ENCODE measurements around the gene SPOP. TPM values are rescaled to one million over a fixed set of nuclear protein-coding genes. Genes with fewer than 3 reads are reported as not detected.

Gene SPOP
- total RNA-seq, 1 donor from 2014 or later: 48.6 TPM

DNA sequence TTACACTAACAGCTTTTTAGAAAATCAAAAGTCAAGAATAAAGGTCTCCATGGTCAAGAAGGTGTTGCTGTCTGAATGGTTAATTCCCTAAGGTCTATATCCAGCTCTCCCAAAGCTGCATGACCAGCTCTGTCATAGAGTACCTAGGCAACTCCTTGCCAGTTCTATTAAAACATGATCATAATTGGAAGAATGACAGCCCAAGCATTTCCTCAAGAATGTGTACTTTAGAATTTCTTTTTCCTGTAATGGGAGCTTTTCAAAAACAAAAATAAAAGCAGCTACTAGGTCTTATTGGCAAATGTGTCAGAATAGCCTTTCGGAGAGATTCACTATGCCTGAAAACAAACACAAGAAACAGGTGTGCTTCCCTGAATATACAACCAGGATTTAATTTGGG lies 7.9 kb downstream of the SPOP start:
- no peak overlapping the region for H2AFZ ChIP-seq (ENCODE audit: low read depth, low read length)
- no peak overlapping the region for H3K9ac ChIP-seq (ENCODE audit: low read length)
- no peak for DNase-seq (ENCODE audit: low read depth)
- peaks cover 4% of the 10 kb centered on the region for H3K4me1 Mint-ChIP-seq (ENCODE audit: low read depth, unreplicated experiment)
- peaks cover 64% of the 10 kb centered on the region for H4K20me1 ChIP-seq (ENCODE audit: insufficient read depth, low read length)
- no peaks in the 10 kb centered on the region for H3K27me3 ChIP-seq (ENCODE audit: insufficient read depth, low read length)
- peaks cover 3% of the 10 kb centered on the region for H3K36me3 Mint-ChIP-seq (ENCODE audit: low read depth, unreplicated experiment)
- no peak overlapping the region for H3K27ac Mint-ChIP-seq (ENCODE audit: unreplicated experiment)
- H3K36me3 ChIP-seq (ENCODE audit: insufficient read depth, low read length): no peaks in the 10 kb centered on the region
- no peak overlapping the region for H3K4me2 ChIP-seq (ENCODE audit: low read length)
- no peaks in the 10 kb centered on the region for H3K9me3 Mint-ChIP-seq (ENCODE audit: unreplicated experiment)
- H3K4me3 ChIP-seq (ENCODE audit: insufficient read depth, low read depth, low read length): no peak overlapping the region
- H3K9me3 ChIP-seq (ENCODE audit: insufficient read depth, low read depth, low read length): no peaks in the 10 kb centered on the region
- TF ChIP-seq EZH2 (IDR thresholded peaks at IDR 0.05; ENCODE audit: insufficient read depth, low read length): no peak
- TF ChIP-seq, protein P1, sequence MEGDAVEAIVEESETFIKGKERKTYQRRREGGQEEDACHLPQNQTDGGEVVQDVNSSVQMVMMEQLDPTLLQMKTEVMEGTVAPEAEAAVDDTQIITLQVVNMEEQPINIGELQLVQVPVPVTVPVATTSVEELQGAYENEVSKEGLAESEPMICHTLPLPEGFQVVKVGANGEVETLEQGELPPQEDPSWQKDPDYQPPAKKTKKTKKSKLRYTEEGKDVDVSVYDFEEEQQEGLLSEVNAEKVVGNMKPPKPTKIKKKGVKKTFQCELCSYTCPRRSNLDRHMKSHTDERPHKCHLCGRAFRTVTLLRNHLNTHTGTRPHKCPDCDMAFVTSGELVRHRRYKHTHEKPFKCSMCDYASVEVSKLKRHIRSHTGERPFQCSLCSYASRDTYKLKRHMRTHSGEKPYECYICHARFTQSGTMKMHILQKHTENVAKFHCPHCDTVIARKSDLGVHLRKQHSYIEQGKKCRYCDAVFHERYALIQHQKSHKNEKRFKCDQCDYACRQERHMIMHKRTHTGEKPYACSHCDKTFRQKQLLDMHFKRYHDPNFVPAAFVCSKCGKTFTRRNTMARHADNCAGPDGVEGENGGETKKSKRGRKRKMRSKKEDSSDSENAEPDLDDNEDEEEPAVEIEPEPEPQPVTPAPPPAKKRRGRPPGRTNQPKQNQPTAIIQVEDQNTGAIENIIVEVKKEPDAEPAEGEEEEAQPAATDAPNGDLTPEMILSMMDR (IDR thresholded peaks at IDR 0.05; ENCODE audit: insufficient read depth, low read depth, low read length): no peak
- no peak overlapping the region for H3K27ac ChIP-seq (ENCODE audit: low read depth, low read length)
- H3K27me3 Mint-ChIP-seq (ENCODE audit: low read depth, unreplicated experiment): no peaks in the 10 kb centered on the region
- peaks cover 84% of the 10 kb centered on the region for H3K79me2 ChIP-seq (ENCODE audit: insufficient read depth, low read length)
- no peaks in the 10 kb centered on the region for H3K4me1 ChIP-seq (ENCODE audit: insufficient read depth, low read length)
- no peak for FAIRE-seq
- no peak overlapping the region for H3K4me3 Mint-ChIP-seq (ENCODE audit: unreplicated experiment)

DNA sequence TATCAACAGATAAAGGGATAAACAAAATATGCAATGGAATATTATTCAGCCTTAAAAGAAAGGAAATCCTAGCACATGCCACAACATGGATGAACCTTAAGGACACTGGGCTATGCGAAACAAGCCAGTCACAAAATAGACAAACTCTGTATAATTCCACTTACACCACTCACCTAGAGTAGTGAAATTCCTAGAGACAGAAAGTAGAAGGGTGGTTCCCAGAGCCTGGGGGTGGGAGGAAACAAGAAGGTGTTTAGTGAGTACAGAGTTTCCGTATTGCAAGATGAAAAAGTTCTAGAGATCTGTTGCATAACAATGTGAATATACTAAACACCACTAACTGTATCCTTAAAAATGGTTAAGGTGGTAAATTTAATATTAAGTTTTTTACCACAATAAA lies 10.0 kb downstream of the SPOP start:
- Histone ChIP-seq H3K9me3 (ENCODE audit: insufficient read depth, low read depth, low read length) (no peaks in the 10 kb centered on the region), H3K27me3 (ENCODE audit: insufficient read depth, low read length) (no peaks in the 10 kb centered on the region), H3K4me1 (ENCODE audit: insufficient read depth, low read length) (no peaks in the 10 kb centered on the region), H3K79me2 (ENCODE audit: insufficient read depth, low read length) (peaks cover 85% of the 10 kb centered on the region), H3K4me3 (ENCODE audit: insufficient read depth, low read depth, low read length) (no peak overlapping the region), H4K20me1 (ENCODE audit: insufficient read depth, low read length) (peaks cover 64% of the 10 kb centered on the region), H3K9ac (ENCODE audit: low read length) (no peak overlapping the region), H3K4me2 (ENCODE audit: low read length) (no peak overlapping the region), H2AFZ (ENCODE audit: low read depth, low read length) (no peak overlapping the region), H3K36me3 (ENCODE audit: insufficient read depth, low read length) (no peaks in the 10 kb centered on the region), H3K27ac (ENCODE audit: low read depth, low read length) (no peak overlapping the region)
- DNase-seq (ENCODE audit: low read depth) (no peak), FAIRE-seq (no peak)
- no peak overlapping the region for H3K4me3 Mint-ChIP-seq (ENCODE audit: unreplicated experiment)
- TF ChIP-seq, protein P1 (IDR thresholded peaks at IDR 0.05; ENCODE audit: insufficient read depth, low read depth, low read length): no peak
- no peak for TF ChIP-seq EZH2 (IDR thresholded peaks at IDR 0.05; ENCODE audit: insufficient read depth, low read length)
- no peaks in the 10 kb centered on the region for H3K9me3 Mint-ChIP-seq (ENCODE audit: unreplicated experiment)
- H3K27me3 Mint-ChIP-seq (ENCODE audit: low read depth, unreplicated experiment): no peaks in the 10 kb centered on the region
- no peak overlapping the region for H3K27ac Mint-ChIP-seq (ENCODE audit: unreplicated experiment)
- H3K4me1 Mint-ChIP-seq (ENCODE audit: low read depth, unreplicated experiment): peaks cover 6% of the 10 kb centered on the region
- peaks cover 2% of the 10 kb centered on the region for H3K36me3 Mint-ChIP-seq (ENCODE audit: low read depth, unreplicated experiment)

DNA sequence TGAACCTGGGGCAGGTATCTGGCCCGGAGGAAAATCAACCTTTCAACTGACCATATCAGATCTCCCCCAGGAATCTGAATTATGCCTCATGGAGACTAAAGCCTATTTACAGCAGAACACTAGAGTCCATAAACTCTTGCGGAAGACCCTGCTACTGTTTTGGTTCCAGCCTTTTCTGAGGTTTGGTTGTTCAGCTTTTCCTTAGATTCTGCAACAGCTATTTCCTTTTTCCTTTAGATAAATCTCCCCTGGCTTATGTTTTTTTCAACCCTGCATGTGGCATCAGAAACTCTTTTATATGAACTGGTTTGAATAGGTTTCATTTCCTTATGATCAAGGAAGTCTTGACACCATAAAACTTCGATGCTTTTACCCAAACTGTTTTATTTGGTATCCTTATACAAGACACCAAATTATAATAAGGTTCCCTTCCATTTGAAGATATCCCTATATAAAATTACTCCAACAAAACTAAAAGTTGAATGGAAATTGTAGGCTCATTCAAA lies 13.1 kb downstream of the SPOP start:
- no peak overlapping the region for H3K4me2 ChIP-seq (ENCODE audit: low read length)
- H2AFZ ChIP-seq (ENCODE audit: low read depth, low read length): no peak overlapping the region
- no peaks in the 10 kb centered on the region for H3K36me3 ChIP-seq (ENCODE audit: insufficient read depth, low read length)
- Mint-ChIP-seq H3K27ac (ENCODE audit: unreplicated experiment) (no peak overlapping the region), H3K4me3 (ENCODE audit: unreplicated experiment) (no peak overlapping the region), H3K4me1 (ENCODE audit: low read depth, unreplicated experiment) (peaks cover 6% of the 10 kb centered on the region), H3K36me3 (ENCODE audit: low read depth, unreplicated experiment) (peaks cover 10% of the 10 kb centered on the region), H3K9me3 (ENCODE audit: unreplicated experiment) (no peaks in the 10 kb centered on the region), H3K27me3 (ENCODE audit: low read depth, unreplicated experiment) (no peaks in the 10 kb centered on the region)
- peaks cover 52% of the 10 kb centered on the region for H4K20me1 ChIP-seq (ENCODE audit: insufficient read depth, low read length)
- H3K4me3 ChIP-seq (ENCODE audit: insufficient read depth, low read depth, low read length): no peak overlapping the region
- H3K27me3 ChIP-seq (ENCODE audit: insufficient read depth, low read length): no peaks in the 10 kb centered on the region
- no peak for TF ChIP-seq EZH2 (IDR thresholded peaks at IDR 0.05; ENCODE audit: insufficient read depth, low read length)
- TF ChIP-seq, protein P1 (IDR thresholded peaks at IDR 0.05; ENCODE audit: insufficient read depth, low read depth, low read length): no peak
- peaks cover 74% of the 10 kb centered on the region for H3K79me2 ChIP-seq (ENCODE audit: insufficient read depth, low read length)
- H3K27ac ChIP-seq (ENCODE audit: low read depth, low read length): no peak overlapping the region
- FAIRE-seq: no peak
- H3K4me1 ChIP-seq (ENCODE audit: insufficient read depth, low read length): no peaks in the 10 kb centered on the region
- no peaks in the 10 kb centered on the region for H3K9me3 ChIP-seq (ENCODE audit: insufficient read depth, low read depth, low read length)
- DNase-seq (ENCODE audit: low read depth): no peak
- no peak overlapping the region for H3K9ac ChIP-seq (ENCODE audit: low read length)
